BLaER1 (cell line): ENCODE results near the gene RBM12.

Experiments
- H3K27ac ChIP-seq: shearing (Covaris generic); formaldehyde crosslinking; 2 replicates; pipeline ENCODE4 v1.8.1; 2022
- H3K27me3 ChIP-seq: shearing (Covaris generic); formaldehyde crosslinking; 2 replicates; pipeline ENCODE4 v1.8.1; 2022
- H3K36me3 ChIP-seq: shearing (Covaris generic); formaldehyde crosslinking; 2 replicates; pipeline ENCODE4 v1.8.1; 2022
- H3K4me1 ChIP-seq: shearing (Covaris generic); formaldehyde crosslinking; 2 replicates; pipeline ENCODE4 v1.8.1; 2022
- H3K4me2 ChIP-seq: shearing (Covaris generic); formaldehyde crosslinking; 2 replicates; pipeline ENCODE4 v1.8.1; 2022
- H3K4me3 ChIP-seq: shearing (Covaris generic); formaldehyde crosslinking; 2 replicates; pipeline ENCODE4 v1.8.1; 2022
- H3K9ac ChIP-seq: shearing (Covaris generic); formaldehyde crosslinking; 2 replicates; pipeline ENCODE4 v1.8.1; 2022
- H3K9me3 ChIP-seq: shearing (Covaris generic); formaldehyde crosslinking; 2 replicates; pipeline ENCODE4 v1.8.1; 2022
- H4K20me1 ChIP-seq: shearing (Covaris generic); formaldehyde crosslinking; 2 replicates; pipeline ENCODE4 v1.8.1; 2022
- Cebpa-rat ChIP-seq: shearing (Covaris generic); IDR thresholded peaks from 2 replicates; pipeline ENCODE4 v1.8.1; 2022

The RBM12 gene

GRCh38 chr20:35669681-35670080 lies 5.0 kb upstream of the RBM12 start:
- TF ChIP-seq Cebpa-rat: no peak
- no peaks in the 10 kb centered on the region for H3K9me3 ChIP-seq
- H3K27ac ChIP-seq: no peak overlapping the region
- H3K9ac ChIP-seq: no peak overlapping the region
- H3K4me3 ChIP-seq: no peak overlapping the region
- H3K36me3 ChIP-seq: peaks cover 74% of the 10 kb centered on the region
- H3K4me1 ChIP-seq: peaks cover 18% of the 10 kb centered on the region
- no peak overlapping the region for H3K4me2 ChIP-seq
- H3K27me3 ChIP-seq: no peaks in the 10 kb centered on the region
- no peaks in the 10 kb centered on the region for H4K20me1 ChIP-seq

- peaks cover 3% of the 10 kb centered on the region; the same call in 1 of the 2 replicates for H4K20me1 ChIP-seq
- peaks cover 17% of the 10 kb centered on the region for H3K4me1 ChIP-seq
- TF ChIP-seq Cebpa-rat: no peak
- H3K27me3 ChIP-seq: no peaks in the 10 kb centered on the region
- H3K9me3 ChIP-seq: no peaks in the 10 kb centered on the region
- H3K36me3 ChIP-seq: peaks cover 69% of the 10 kb centered on the region
- H3K4me3 ChIP-seq: no peak overlapping the region
- H3K9ac ChIP-seq: no peak overlapping the region
- H3K27ac ChIP-seq: no peak overlapping the region
- no peak overlapping the region for H3K4me2 ChIP-seq
Measured at GRCh38 chr20:35669221-35669620, 4.5 kb upstream of the RBM12 start.

GRCh38 chr20:35665949-35666288 lies 1.2 kb upstream of the RBM12 start:
- Histone ChIP-seq H3K9me3 (no peaks in the 10 kb centered on the region), H3K4me3 (no peak overlapping the region), H3K27ac (no peak overlapping the region), H3K9ac (no peak overlapping the region), H3K4me2 (no peak overlapping the region), H3K36me3 (peaks cover 36% of the 10 kb centered on the region), H4K20me1 (peaks cover 36% of the 10 kb centered on the region), H3K27me3 (no peaks in the 10 kb centered on the region), H3K4me1 (peaks cover 30% of the 10 kb centered on the region)
- TF ChIP-seq Cebpa-rat: no peak

- H3K4me1 ChIP-seq: peaks cover 43% of the 10 kb centered on the region
- H3K9me3 ChIP-seq: no peaks in the 10 kb centered on the region; the same call in 1 of the 2 replicates
- H3K4me3 ChIP-seq: peak overlapping the region; percentile 76
- H4K20me1 ChIP-seq: peaks cover 57% of the 10 kb centered on the region
- peak overlapping the region; percentile 98 for H3K9ac ChIP-seq
- H3K27me3 ChIP-seq: no peaks in the 10 kb centered on the region
- peaks cover 22% of the 10 kb centered on the region; the same call in 1 of the 2 replicates for H3K36me3 ChIP-seq
- H3K27ac ChIP-seq: peak overlapping the region; percentile 99
- peak overlapping the region; percentile 95 for H3K4me2 ChIP-seq
- no peak for TF ChIP-seq Cebpa-rat
Measured at GRCh38 chr20:35663516-35664465, 909 bp downstream of the RBM12 start.

- Histone ChIP-seq H3K4me2 (peak overlapping the region; percentile 95), H3K36me3 (peaks cover 22% of the 10 kb centered on the region; the same call in 1 of the 2 replicates), H4K20me1 (peaks cover 69% of the 10 kb centered on the region), H3K9me3 (no peaks in the 10 kb centered on the region; the same call in 1 of the 2 replicates), H3K4me3 (peak overlapping the region; percentile 76), H3K9ac (peak overlapping the region; percentile 22; the same call in 1 of the 2 replicates), H3K27ac (no peak overlapping the region), H3K27me3 (no peaks in the 10 kb centered on the region), H3K4me1 (peaks cover 47% of the 10 kb centered on the region)
- no peak for TF ChIP-seq Cebpa-rat
Measured at GRCh38 chr20:35662551-35662950, 2.1 kb downstream of the RBM12 start.

- Histone ChIP-seq H4K20me1 (peaks cover 76% of the 10 kb centered on the region), H3K4me3 (peak overlapping the region; percentile 76; the same call in 1 of the 2 replicates)
- no peak for TF ChIP-seq Cebpa-rat
Measured at GRCh38 chr20:35661908-35662307, 2.8 kb downstream of the RBM12 start.

DNA sequence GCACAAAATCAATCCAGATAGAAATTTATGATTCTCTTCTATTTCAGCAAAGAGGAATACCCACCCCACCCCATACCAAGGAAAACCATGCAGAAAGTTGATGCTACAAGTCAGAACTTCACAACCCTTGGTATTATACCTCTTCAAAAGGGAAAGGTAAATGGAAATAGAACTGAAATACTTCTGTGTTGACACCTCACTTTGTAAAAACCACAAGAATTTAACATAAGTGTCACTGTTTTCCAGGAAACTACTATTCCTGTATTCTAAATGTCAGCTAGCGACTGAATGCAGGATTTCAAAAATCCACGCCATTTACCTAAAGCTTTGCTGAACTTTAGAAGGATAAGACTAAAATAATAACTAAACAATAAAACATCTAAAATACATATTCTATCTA lies 3.6 kb downstream of the RBM12 start:
- no peak overlapping the region for H3K27ac ChIP-seq
- H3K4me1 ChIP-seq: peaks cover 53% of the 10 kb centered on the region
- no peak overlapping the region for H3K9ac ChIP-seq

More at GRCh38 chr20:35661908-35662307, 2.8 kb downstream of the RBM12 start:
- H3K36me3 ChIP-seq: peaks cover 24% of the 10 kb centered on the region
- no peak overlapping the region for H3K9ac ChIP-seq
- H3K27me3 ChIP-seq: no peaks in the 10 kb centered on the region
- H3K27ac ChIP-seq: no peak overlapping the region
- H3K9me3 ChIP-seq: no peaks in the 10 kb centered on the region; the same call in 1 of the 2 replicates
- H3K4me1 ChIP-seq: peaks cover 53% of the 10 kb centered on the region
- H3K4me2 ChIP-seq: peak overlapping the region; percentile 95

DNA sequence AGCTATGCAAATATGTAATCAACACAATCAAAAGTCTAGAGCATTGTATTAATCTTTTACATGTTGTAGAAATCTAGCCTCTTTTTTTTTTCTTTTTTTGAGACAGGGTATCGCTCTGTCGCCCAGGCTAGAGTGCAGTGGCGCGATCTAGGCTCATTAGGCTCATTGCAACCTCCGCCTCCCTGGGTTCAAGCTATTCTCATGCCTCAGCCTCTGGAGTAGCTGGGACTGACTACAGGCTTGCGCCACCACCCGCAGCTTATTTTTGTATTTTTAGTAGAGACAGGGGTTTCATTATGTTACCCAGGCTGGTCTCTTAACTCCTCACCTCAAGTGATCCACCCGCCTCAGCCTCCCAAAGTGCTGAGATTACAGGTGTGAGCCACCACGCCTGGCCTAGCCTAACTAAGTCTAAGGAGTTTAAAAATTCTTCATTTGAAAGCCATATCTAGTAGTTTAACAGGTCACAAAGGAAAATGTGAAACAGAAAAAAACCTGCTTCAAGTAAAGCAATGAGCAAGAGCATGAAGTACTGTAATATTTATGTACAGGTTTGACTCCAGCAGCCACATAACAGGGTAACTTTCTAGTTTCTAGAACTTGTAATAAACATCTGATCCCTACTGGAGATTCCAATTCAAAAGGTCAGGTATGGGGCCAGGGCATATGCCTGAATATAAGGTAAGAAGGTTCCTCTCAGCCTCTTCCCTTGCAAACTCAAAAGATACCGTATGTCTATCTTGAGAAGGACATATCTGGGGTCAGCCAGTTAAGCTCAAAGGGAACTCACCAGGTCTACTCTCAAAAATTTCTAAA lies 4.4 kb downstream of the RBM12 start:
- peaks cover 53% of the 10 kb centered on the region for H3K4me1 ChIP-seq

More for the DNA sequence above, 3.6 kb downstream of the RBM12 start:
- Histone ChIP-seq H3K4me2 (peak overlapping the region; percentile 95), H3K9me3 (no peaks in the 10 kb centered on the region; the same call in 1 of the 2 replicates), H3K36me3 (peaks cover 33% of the 10 kb centered on the region), H3K27me3 (no peaks in the 10 kb centered on the region), H4K20me1 (peaks cover 84% of the 10 kb centered on the region), H3K4me3 (no peak overlapping the region)
- TF ChIP-seq Cebpa-rat: no peak

DNA sequence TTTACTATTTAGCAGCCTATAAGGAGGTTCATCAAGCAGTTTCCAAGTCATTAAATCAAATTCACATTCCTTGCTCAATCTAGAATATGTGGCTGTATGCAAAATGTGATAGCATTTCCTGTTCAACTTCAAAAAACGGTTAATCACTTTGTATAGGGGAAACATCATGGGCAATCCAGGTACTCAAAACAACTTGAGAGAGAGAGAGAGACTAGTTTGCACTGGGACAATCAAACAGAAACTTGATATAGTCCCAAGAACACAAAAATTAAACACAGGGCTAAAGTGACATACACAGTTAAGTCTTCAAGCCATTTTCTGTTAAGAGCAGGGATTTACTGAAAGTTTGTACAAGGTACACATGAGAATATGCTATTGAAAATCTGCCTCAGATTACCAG lies 7.4 kb downstream of the RBM12 start:
- H3K27ac ChIP-seq: no peak overlapping the region
- H3K9ac ChIP-seq: no peak overlapping the region
- no peaks in the 10 kb centered on the region; the same call in 1 of the 2 replicates for H3K9me3 ChIP-seq
- peaks cover 100% of the 10 kb centered on the region for H4K20me1 ChIP-seq
- TF ChIP-seq Cebpa-rat: no peak
- no peaks in the 10 kb centered on the region for H3K27me3 ChIP-seq
- peaks cover 36% of the 10 kb centered on the region for H3K4me1 ChIP-seq
- no peak overlapping the region for H3K4me2 ChIP-seq
- H3K36me3 ChIP-seq: peaks cover 69% of the 10 kb centered on the region
- no peak overlapping the region for H3K4me3 ChIP-seq

More for the DNA sequence above, 4.4 kb downstream of the RBM12 start:
- TF ChIP-seq Cebpa-rat: no peak
- H3K4me2 ChIP-seq: peak overlapping the region; percentile 95
- H3K27me3 ChIP-seq: no peaks in the 10 kb centered on the region
- no peak overlapping the region for H3K27ac ChIP-seq
- H3K9ac ChIP-seq: no peak overlapping the region
- H3K36me3 ChIP-seq: peaks cover 39% of the 10 kb centered on the region
- no peak overlapping the region for H3K4me3 ChIP-seq
- H4K20me1 ChIP-seq: peaks cover 91% of the 10 kb centered on the region
- H3K9me3 ChIP-seq: no peaks in the 10 kb centered on the region; the same call in 1 of the 2 replicates
